Measurements from ENCODE around the gene USP3. TPM values are rescaled to one million over a fixed set of nuclear protein-coding genes. Genes with fewer than 3 reads are reported as not detected.
A peak's percentile ranks its signal among the peaks of the same experiment; 100 is the strongest.

The USP3 gene
- polyA plus RNA-seq, 4 donors, result 24.7 to 36.1 (median 28.9) TPM

GRCh38 chr15:63545520-63545919, 41.1 kb downstream of the USP3 start:
- Histone ChIP-seq H3K9me3 (ENCODE audit: control insufficient read depth in 2 of 2, insufficient read depth in 1 of 2, low read depth in 1 of 2, low read length in 1 of 2) (no peaks in the 10 kb centered on the region), H3K36me3 (ENCODE audit: control insufficient read depth in 3 of 3, insufficient read depth in 2 of 3, low read depth in 1 of 3, low read length in 3 of 3) (peaks cover 0 to 6% (median 3%) of the 10 kb centered on the region in 3 donors), H3K4me3 (ENCODE audit: low read depth in 1 of 3, low read length in 3 of 3) (no peak overlapping the region), H3K27me3 (ENCODE audit: control insufficient read depth in 3 of 3, insufficient read depth in 3 of 3, low read length in 3 of 3) (no peaks in the 10 kb centered on the region), H3K4me1 (ENCODE audit: control insufficient read depth in 3 of 3, insufficient read depth in 2 of 3, low read depth in 1 of 3, low read length in 2 of 3) (no peaks in the 10 kb centered on the region), H3K27ac (ENCODE audit: low read depth in 1 of 3, low read length in 2 of 3) (no peak overlapping the region)
- 90 to 95% (median 91%) methylated on average over 10 of the region's 10 CpGs for WGBS, 3 donors
- DNase-seq (no peak), FAIRE-seq (no peak)

DNA sequence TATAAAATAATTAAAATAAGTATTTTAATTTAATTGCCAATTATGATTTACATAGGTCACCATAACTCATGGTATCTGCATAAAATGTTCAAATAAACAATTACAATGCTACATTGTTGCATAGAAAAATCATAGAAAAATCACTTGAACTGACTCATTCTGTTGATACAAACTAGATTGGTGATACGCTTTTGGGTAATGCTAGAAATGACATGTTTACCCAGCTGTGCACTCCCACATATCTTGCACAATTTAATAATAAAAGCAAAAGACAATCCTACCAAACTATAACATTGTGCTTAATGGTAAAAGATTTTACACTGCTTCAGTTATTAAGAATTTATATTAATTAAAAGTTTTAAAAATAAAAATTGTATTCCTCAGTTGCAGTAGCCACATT, 47.0 kb downstream of the USP3 start:
- Histone ChIP-seq H3K27ac (ENCODE audit: low read depth in 1 of 3, low read length in 2 of 3) (no peak overlapping the region), H3K27me3 (ENCODE audit: control insufficient read depth in 3 of 3, insufficient read depth in 3 of 3, low read length in 3 of 3) (no peaks in the 10 kb centered on the region), H3K4me3 (ENCODE audit: low read depth in 1 of 3, low read length in 3 of 3) (no peak overlapping the region), H3K9me3 (ENCODE audit: control insufficient read depth in 2 of 2, insufficient read depth in 1 of 2, low read depth in 1 of 2, low read length in 1 of 2) (no peaks in the 10 kb centered on the region), H3K36me3 (ENCODE audit: control insufficient read depth in 3 of 3, insufficient read depth in 2 of 3, low read depth in 1 of 3, low read length in 3 of 3) (peaks cover 0 to 7% (median 2%) of the 10 kb centered on the region in 3 donors), H3K4me1 (ENCODE audit: control insufficient read depth in 3 of 3, insufficient read depth in 2 of 3, low read depth in 1 of 3, low read length in 2 of 3) (peaks cover 0 to 8% (median 2%) of the 10 kb centered on the region in 3 donors)
- no peak for DNase-seq
- FAIRE-seq, result no peak
- 70 to 85% (median 73%) methylated on average over 1 of the region's 1 CpG for WGBS, 3 donors

DNA sequence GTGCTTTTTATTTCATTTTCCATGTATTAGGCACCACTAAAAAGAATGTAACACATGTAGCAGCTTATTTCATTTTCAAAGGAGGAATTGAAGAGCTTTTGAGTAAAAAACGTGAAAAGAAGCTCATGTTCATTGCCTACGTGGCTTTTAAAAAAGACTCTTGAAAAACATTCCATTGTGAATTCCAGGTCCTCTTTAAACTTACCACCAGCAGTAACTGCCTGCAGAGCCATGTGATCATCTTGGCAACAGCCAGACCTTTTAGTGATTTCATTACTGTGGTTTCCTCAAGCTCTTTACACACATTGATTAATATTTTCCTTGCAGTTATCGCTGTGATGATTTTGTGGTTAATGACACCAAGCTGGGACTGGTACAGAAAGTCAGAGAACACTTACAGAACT, 49.0 kb downstream of the USP3 start:
- no peaks in the 10 kb centered on the region for H3K27me3 ChIP-seq (ENCODE audit: control insufficient read depth in 3 of 3, insufficient read depth in 3 of 3, low read length in 3 of 3)
- FAIRE-seq (no peak), DNase-seq (peak; percentile 55 to 73)
- H3K4me1 ChIP-seq (ENCODE audit: control insufficient read depth in 3 of 3, insufficient read depth in 2 of 3, low read depth in 1 of 3, low read length in 2 of 3), result peaks cover 0 to 8% (median 2%) of the 10 kb centered on the region in 3 donors
- 3 to 14% (median 8%) methylated on average over 3 of the region's 3 CpGs for WGBS, 3 donors
- peak overlapping the region in 1 of 3 donors; percentile 24 for H3K27ac ChIP-seq (ENCODE audit: low read depth in 1 of 3, low read length in 2 of 3)
- H3K36me3 ChIP-seq (ENCODE audit: control insufficient read depth in 3 of 3, insufficient read depth in 2 of 3, low read depth in 1 of 3, low read length in 3 of 3), result peaks cover 0 to 17% (median 9%) of the 10 kb centered on the region in 3 donors
- no peaks in the 10 kb centered on the region for H3K9me3 ChIP-seq (ENCODE audit: control insufficient read depth in 2 of 2, insufficient read depth in 1 of 2, low read depth in 1 of 2, low read length in 1 of 2)
- H3K4me3 ChIP-seq (ENCODE audit: low read depth in 1 of 3, low read length in 3 of 3), result no peak overlapping the region

GRCh38 chr15:63554337-63554927, 50.0 kb downstream of the USP3 start:
- Histone ChIP-seq H3K9me3 (ENCODE audit: control insufficient read depth in 2 of 2, insufficient read depth in 1 of 2, low read depth in 1 of 2, low read length in 1 of 2) (no peaks in the 10 kb centered on the region), H3K36me3 (ENCODE audit: control insufficient read depth in 3 of 3, insufficient read depth in 2 of 3, low read depth in 1 of 3, low read length in 3 of 3) (peaks cover 0 to 21% (median 9%) of the 10 kb centered on the region in 3 donors), H3K4me3 (ENCODE audit: low read depth in 1 of 3, low read length in 3 of 3) (no peak overlapping the region), H3K27me3 (ENCODE audit: control insufficient read depth in 3 of 3, insufficient read depth in 3 of 3, low read length in 3 of 3) (no peaks in the 10 kb centered on the region), H3K27ac (ENCODE audit: low read depth in 1 of 3, low read length in 2 of 3) (no peak overlapping the region), H3K4me1 (ENCODE audit: control insufficient read depth in 3 of 3, insufficient read depth in 2 of 3, low read depth in 1 of 3, low read length in 2 of 3) (peaks cover 0 to 8% (median 2%) of the 10 kb centered on the region in 3 donors)
- 54 to 83% (median 69%) methylated on average over 2 of the region's 2 CpGs for WGBS, 3 donors
- no peak for FAIRE-seq
- DNase-seq, result no peak

DNA sequence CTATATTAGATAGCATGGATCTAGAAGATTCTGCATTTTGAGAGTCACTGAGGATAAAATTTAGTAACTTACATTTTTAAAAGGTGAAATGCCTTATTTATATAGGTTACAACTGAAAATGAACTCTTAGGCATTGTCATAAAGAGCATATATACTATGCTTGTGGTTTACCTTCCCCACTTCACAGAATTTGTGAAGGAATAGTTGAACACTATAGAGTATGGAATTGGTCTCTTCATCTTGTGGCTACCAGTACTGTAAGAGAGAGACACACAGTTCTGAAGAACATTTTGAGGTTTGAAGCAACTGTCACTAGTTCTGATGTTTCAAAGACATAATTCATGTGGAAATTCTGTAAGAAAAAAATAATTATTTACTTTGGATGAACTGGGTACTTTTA, 51.1 kb downstream of the USP3 start:
- no peak overlapping the region for H3K4me3 ChIP-seq (ENCODE audit: low read depth in 1 of 3, low read length in 3 of 3)
- no peaks in the 10 kb centered on the region for H3K9me3 ChIP-seq (ENCODE audit: control insufficient read depth in 2 of 2, insufficient read depth in 1 of 2, low read depth in 1 of 2, low read length in 1 of 2)
- H3K27ac ChIP-seq (ENCODE audit: low read depth in 1 of 3, low read length in 2 of 3), result no peak overlapping the region
- FAIRE-seq, result no peak
- H3K36me3 ChIP-seq (ENCODE audit: control insufficient read depth in 3 of 3, insufficient read depth in 2 of 3, low read depth in 1 of 3, low read length in 3 of 3), result peaks cover 0 to 26% (median 13%) of the 10 kb centered on the region in 3 donors
- DNase-seq, result no peak
- H3K4me1 ChIP-seq (ENCODE audit: control insufficient read depth in 3 of 3, insufficient read depth in 2 of 3, low read depth in 1 of 3, low read length in 2 of 3), result peaks cover 0 to 8% (median 2%) of the 10 kb centered on the region in 3 donors
- H3K27me3 ChIP-seq (ENCODE audit: control insufficient read depth in 3 of 3, insufficient read depth in 3 of 3, low read length in 3 of 3), result no peaks in the 10 kb centered on the region

DNA sequence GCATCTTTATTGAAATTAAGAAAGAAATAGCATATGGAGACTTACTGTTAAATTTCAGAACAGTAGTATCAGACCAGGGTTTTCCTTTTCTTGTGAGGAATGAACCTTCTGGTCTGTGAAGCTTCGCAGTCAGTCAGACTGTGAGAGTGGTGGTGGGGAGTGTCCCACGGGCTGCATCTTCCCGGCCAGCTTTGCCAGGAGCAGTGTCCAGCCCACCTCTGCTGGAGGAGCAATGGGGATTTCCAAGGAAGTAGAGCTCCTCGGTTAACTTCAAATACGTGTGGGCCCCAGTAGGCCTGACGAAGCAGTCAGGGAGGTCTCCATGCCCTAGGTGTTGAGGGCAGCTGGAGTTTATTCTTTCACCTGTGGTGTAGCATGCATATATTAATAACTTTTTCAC, 51.9 kb downstream of the USP3 start:
- Histone ChIP-seq H3K36me3 (ENCODE audit: control insufficient read depth in 3 of 3, insufficient read depth in 2 of 3, low read depth in 1 of 3, low read length in 3 of 3) (peaks cover 0 to 29% (median 20%) of the 10 kb centered on the region in 3 donors), H3K4me3 (ENCODE audit: low read depth in 1 of 3, low read length in 3 of 3) (no peak overlapping the region), H3K4me1 (ENCODE audit: control insufficient read depth in 3 of 3, insufficient read depth in 2 of 3, low read depth in 1 of 3, low read length in 2 of 3) (peaks cover 0 to 8% (median 2%) of the 10 kb centered on the region in 3 donors), H3K9me3 (ENCODE audit: control insufficient read depth in 2 of 2, insufficient read depth in 1 of 2, low read depth in 1 of 2, low read length in 1 of 2) (no peaks in the 10 kb centered on the region), H3K27ac (ENCODE audit: low read depth in 1 of 3, low read length in 2 of 3) (no peak overlapping the region), H3K27me3 (ENCODE audit: control insufficient read depth in 3 of 3, insufficient read depth in 3 of 3, low read length in 3 of 3) (no peaks in the 10 kb centered on the region)
- DNase-seq, result no peak
- FAIRE-seq, result no peak
- 73 to 83% (median 73%) methylated on average over 6 of the region's 6 CpGs for WGBS, 3 donors

- Histone ChIP-seq H3K27me3 (ENCODE audit: control insufficient read depth in 3 of 3, insufficient read depth in 3 of 3, low read length in 3 of 3) (no peaks in the 10 kb centered on the region), H3K36me3 (ENCODE audit: control insufficient read depth in 3 of 3, insufficient read depth in 2 of 3, low read depth in 1 of 3, low read length in 3 of 3) (peaks cover 3 to 33% (median 23%) of the 10 kb centered on the region in 3 donors), H3K27ac (ENCODE audit: low read depth in 1 of 3, low read length in 2 of 3) (no peak overlapping the region), H3K4me3 (ENCODE audit: low read depth in 1 of 3, low read length in 3 of 3) (no peak overlapping the region), H3K9me3 (ENCODE audit: control insufficient read depth in 2 of 2, insufficient read depth in 1 of 2, low read depth in 1 of 2, low read length in 1 of 2) (no peaks in the 10 kb centered on the region), H3K4me1 (ENCODE audit: control insufficient read depth in 3 of 3, insufficient read depth in 2 of 3, low read depth in 1 of 3, low read length in 2 of 3) (peaks cover 0 to 8% (median 2%) of the 10 kb centered on the region in 3 donors)
- no peak for DNase-seq
- FAIRE-seq, result no peak
- 98 to 99% (median 98%) methylated on average over 7 of the region's 7 CpGs for WGBS, 3 donors
Measured at GRCh38 chr15:63556736-63557135, 52.3 kb downstream of the USP3 start.

GRCh38 chr15:63559753-63560152, 55.4 kb downstream of the USP3 start:
- H3K4me1 ChIP-seq (ENCODE audit: control insufficient read depth in 3 of 3, insufficient read depth in 2 of 3, low read depth in 1 of 3, low read length in 2 of 3), result no peaks in the 10 kb centered on the region
- H3K27me3 ChIP-seq (ENCODE audit: control insufficient read depth in 3 of 3, insufficient read depth in 3 of 3, low read length in 3 of 3), result no peaks in the 10 kb centered on the region
- no peak overlapping the region for H3K27ac ChIP-seq (ENCODE audit: low read depth in 1 of 3, low read length in 2 of 3)
- DNase-seq, result no peak
- WGBS, 3 donors, result 96 to 98% (median 97%) methylated on average over 5 of the region's 5 CpGs
- no peaks in the 10 kb centered on the region for H3K9me3 ChIP-seq (ENCODE audit: control insufficient read depth in 2 of 2, insufficient read depth in 1 of 2, low read depth in 1 of 2, low read length in 1 of 2)
- H3K4me3 ChIP-seq (ENCODE audit: low read depth in 1 of 3, low read length in 3 of 3), result no peak overlapping the region
- no peak for FAIRE-seq
- peaks cover 5 to 44% (median 29%) of the 10 kb centered on the region in 3 donors for H3K36me3 ChIP-seq (ENCODE audit: control insufficient read depth in 3 of 3, insufficient read depth in 2 of 3, low read depth in 1 of 3, low read length in 3 of 3)
